ENCODE results near the gene STPG2. TPM values are rescaled to one million over a fixed set of nuclear protein-coding genes. Genes with fewer than 3 reads are reported as not detected.

STPG2 gene
- total and polyA plus RNA-seq, 3 experiments from 2014 or later = not detected

DNA sequence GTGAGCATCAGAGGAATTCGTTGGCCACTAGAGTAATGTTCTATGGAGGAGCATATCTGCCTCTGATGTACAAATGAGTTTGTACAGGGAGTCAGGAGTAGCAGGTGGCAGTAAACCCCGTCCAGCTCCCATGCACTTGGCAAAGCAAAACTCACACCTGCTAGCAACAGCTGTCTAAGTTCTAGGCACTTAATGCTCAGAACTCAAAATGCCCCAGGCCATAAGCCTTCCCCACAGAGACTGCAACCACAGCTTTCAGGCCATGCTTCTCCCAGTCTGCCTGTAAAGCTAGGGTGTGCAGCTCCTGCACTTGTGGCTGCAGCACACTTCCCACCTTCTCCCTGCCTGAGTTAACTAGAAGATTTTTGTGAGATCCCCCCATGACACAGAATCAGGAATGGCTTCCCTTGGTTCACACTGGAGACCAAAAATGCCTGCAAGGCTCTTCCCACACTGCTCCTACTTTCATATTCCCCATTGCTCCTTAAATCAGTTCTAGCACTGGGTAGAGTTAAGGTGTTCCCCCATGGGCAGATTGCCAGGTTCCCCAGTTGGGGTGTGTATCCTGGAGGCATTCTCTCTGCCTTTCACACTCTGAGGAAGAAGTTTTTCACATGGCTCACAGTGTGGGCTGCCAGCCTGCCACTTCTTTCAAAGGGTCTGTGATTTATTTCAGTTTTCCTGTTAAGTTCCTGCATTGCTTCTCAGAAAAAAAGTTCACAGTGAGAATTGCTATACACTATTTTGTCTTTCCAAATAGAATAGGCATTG, 189.9 kb downstream of the STPG2 start:
- no peak overlapping the region for H3K27ac Mint-ChIP-seq
- ChIA-PET POLR2A (no interaction called here), CTCF (no interaction called here)
- Histone ChIP-seq H3K27me3 (ENCODE audit: insufficient read depth, low read length, poor library complexity, severe bottlenecking) (no peaks in the 10 kb centered on the region), H3K27ac (ENCODE audit: low read depth, low read length) (no peak overlapping the region), H3K9me3 (ENCODE audit: low read length) (no peaks in the 10 kb centered on the region), H3K4me3 (ENCODE audit: low read length) (no peak overlapping the region), H3K4me1 (ENCODE audit: insufficient read depth, low read length) (no peaks in the 10 kb centered on the region), H3K36me3 (ENCODE audit: insufficient read depth, low read length) (no peaks in the 10 kb centered on the region)
- H3K4me1 Mint-ChIP-seq = no peaks in the 10 kb centered on the region
- H3K27me3 Mint-ChIP-seq = peaks cover 1 to 8% of the 10 kb centered on the region in 2 donors
- peaks cover 7 to 16% (median 12%) of the 10 kb centered on the region in 5 donors for H3K9me3 Mint-ChIP-seq
- H3K36me3 Mint-ChIP-seq = no peaks in the 10 kb centered on the region
- H3K4me3 Mint-ChIP-seq = no peak overlapping the region
- DNase-seq = no peak

DNA sequence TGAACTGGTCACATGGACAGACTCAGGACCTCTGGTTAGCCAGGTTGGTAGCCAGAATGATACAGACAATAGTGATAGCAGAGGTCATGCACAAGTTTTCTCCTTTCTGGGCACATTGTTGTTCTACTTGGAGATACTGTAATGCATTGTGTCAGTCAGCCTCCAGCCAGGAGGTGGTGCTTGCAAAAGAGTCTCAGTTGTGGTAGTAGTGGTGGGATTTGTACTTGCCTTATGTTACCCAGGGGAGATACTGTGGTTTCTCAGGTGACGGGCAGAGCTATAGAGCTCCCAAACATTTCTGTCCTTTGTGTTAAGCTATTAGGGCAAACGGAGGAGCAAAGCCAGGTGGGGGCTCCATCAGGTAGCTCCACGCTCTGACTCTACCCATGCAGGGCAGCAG, 190.5 kb downstream of the STPG2 start:
- POLR2A ChIA-PET = no interaction called here
- Mint-ChIP-seq H3K27me3 (peaks cover 1 to 8% of the 10 kb centered on the region in 2 donors), H3K4me1 (no peaks in the 10 kb centered on the region), H3K9me3 (peaks cover 7 to 16% (median 12%) of the 10 kb centered on the region in 5 donors), H3K27ac (no peak overlapping the region), H3K36me3 (no peaks in the 10 kb centered on the region), H3K4me3 (no peak overlapping the region)
- H3K36me3 ChIP-seq (ENCODE audit: insufficient read depth, low read length) = no peaks in the 10 kb centered on the region
- DNase-seq = no peak
- no peak overlapping the region for H3K27ac ChIP-seq (ENCODE audit: low read depth, low read length)
- CTCF ChIA-PET = no interaction called here
- H3K27me3 ChIP-seq (ENCODE audit: insufficient read depth, low read length, poor library complexity, severe bottlenecking) = no peaks in the 10 kb centered on the region
- no peak overlapping the region for H3K4me3 ChIP-seq (ENCODE audit: low read length)
- H3K9me3 ChIP-seq (ENCODE audit: low read length) = no peaks in the 10 kb centered on the region
- H3K4me1 ChIP-seq (ENCODE audit: insufficient read depth, low read length) = no peaks in the 10 kb centered on the region

DNA sequence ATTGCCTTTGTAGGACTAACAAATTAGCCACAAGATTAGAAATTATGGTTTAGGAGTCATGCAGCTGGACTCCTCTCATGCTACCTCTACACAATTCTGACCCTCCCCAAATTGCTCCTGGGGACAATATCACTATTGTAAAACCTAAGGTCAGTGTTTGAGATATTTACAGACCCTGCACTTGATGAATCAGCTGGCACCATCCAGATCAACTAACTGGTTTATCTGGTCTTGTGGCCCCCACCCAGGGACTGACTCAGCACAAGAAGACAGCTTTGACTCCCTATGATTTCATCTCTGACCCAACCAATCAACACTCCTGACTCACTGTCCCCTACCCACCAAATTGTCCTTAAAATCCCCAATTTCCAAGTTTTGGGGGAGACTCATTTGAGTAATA, 192.4 kb downstream of the STPG2 start:
- Histone ChIP-seq H3K9me3 (ENCODE audit: low read length) (no peaks in the 10 kb centered on the region), H3K4me3 (ENCODE audit: low read length) (no peak overlapping the region), H3K27me3 (ENCODE audit: insufficient read depth, low read length, poor library complexity, severe bottlenecking) (no peaks in the 10 kb centered on the region), H3K4me1 (ENCODE audit: insufficient read depth, low read length) (no peaks in the 10 kb centered on the region), H3K36me3 (ENCODE audit: insufficient read depth, low read length) (no peaks in the 10 kb centered on the region), H3K27ac (ENCODE audit: low read depth, low read length) (no peak overlapping the region)
- Mint-ChIP-seq H3K9me3 (peaks cover 7 to 15% (median 11%) of the 10 kb centered on the region in 5 donors), H3K36me3 (no peaks in the 10 kb centered on the region), H3K4me3 (no peak overlapping the region), H3K27ac (no peak overlapping the region), H3K4me1 (no peaks in the 10 kb centered on the region), H3K27me3 (peaks cover 1 to 8% of the 10 kb centered on the region in 2 donors)
- CTCF ChIA-PET = no interaction called here
- no peak for DNase-seq
- POLR2A ChIA-PET = no interaction called here

DNA sequence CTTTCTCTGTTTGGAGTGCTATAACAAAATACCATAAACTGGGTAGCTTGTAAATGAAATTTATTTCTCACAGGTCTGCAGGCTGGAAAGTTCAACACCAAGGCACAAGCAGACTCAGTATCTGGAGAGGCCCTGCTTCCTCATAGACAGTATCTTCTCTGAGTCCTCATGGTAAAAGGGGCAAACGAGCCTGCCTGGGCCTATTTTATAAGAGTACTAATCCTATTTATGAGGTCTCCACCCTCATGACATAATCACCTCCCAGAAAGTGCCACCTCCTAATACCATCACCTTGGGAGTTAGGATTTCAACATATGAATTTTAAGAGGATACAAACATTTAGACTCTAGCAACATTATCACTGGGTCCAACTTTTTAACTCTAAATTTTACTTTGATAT, 200.3 kb downstream of the STPG2 start:
- H3K4me3 Mint-ChIP-seq = no peak overlapping the region
- no peaks in the 10 kb centered on the region for H3K36me3 ChIP-seq (ENCODE audit: insufficient read depth, low read length)
- H3K4me1 ChIP-seq (ENCODE audit: insufficient read depth, low read length) = no peaks in the 10 kb centered on the region
- H3K4me3 ChIP-seq (ENCODE audit: low read length) = no peak overlapping the region
- DNase-seq = no peak
- ChIA-PET POLR2A (no interaction called here), CTCF (no interaction called here)
- no peaks in the 10 kb centered on the region for H3K36me3 Mint-ChIP-seq
- no peak overlapping the region for H3K27ac ChIP-seq (ENCODE audit: low read depth, low read length)
- H3K27me3 Mint-ChIP-seq = no peaks in the 10 kb centered on the region
- no peak overlapping the region for H3K27ac Mint-ChIP-seq
- H3K9me3 ChIP-seq (ENCODE audit: low read length) = no peaks in the 10 kb centered on the region
- H3K4me1 Mint-ChIP-seq = no peaks in the 10 kb centered on the region
- no peaks in the 10 kb centered on the region for H3K27me3 ChIP-seq (ENCODE audit: insufficient read depth, low read length, poor library complexity, severe bottlenecking)
- H3K9me3 Mint-ChIP-seq = peaks cover 9 to 23% (median 20%) of the 10 kb centered on the region in 5 donors

DNA sequence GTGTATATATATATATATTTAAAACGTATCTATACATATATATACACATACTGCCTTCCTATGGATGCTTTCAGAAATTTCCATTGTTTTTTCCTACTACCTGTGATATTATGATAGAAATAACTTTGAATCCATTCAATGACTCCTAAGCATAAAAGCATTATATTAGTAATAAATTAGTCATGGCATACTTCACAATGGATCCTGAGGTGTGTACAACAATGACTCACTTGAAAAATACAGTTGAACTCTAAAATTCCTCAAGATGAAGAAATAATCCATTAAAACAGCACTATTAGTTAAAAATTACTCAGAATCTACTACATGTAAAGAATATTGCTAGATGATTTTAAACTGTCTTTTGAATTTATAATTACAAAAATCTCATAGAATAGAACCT, 201.1 kb downstream of the STPG2 start:
- Histone ChIP-seq H3K4me3 (ENCODE audit: low read length) (no peak overlapping the region), H3K4me1 (ENCODE audit: insufficient read depth, low read length) (no peaks in the 10 kb centered on the region), H3K27me3 (ENCODE audit: insufficient read depth, low read length, poor library complexity, severe bottlenecking) (no peaks in the 10 kb centered on the region), H3K9me3 (ENCODE audit: low read length) (no peaks in the 10 kb centered on the region), H3K36me3 (ENCODE audit: insufficient read depth, low read length) (no peaks in the 10 kb centered on the region), H3K27ac (ENCODE audit: low read depth, low read length) (no peak overlapping the region)
- Mint-ChIP-seq H3K36me3 (no peaks in the 10 kb centered on the region), H3K9me3 (peaks cover 17 to 28% (median 23%) of the 10 kb centered on the region in 5 donors), H3K27me3 (no peaks in the 10 kb centered on the region), H3K27ac (no peak overlapping the region), H3K4me1 (no peaks in the 10 kb centered on the region), H3K4me3 (no peak overlapping the region)
- no peak for DNase-seq
- ChIA-PET CTCF (no interaction called here), POLR2A (no interaction called here)

DNA sequence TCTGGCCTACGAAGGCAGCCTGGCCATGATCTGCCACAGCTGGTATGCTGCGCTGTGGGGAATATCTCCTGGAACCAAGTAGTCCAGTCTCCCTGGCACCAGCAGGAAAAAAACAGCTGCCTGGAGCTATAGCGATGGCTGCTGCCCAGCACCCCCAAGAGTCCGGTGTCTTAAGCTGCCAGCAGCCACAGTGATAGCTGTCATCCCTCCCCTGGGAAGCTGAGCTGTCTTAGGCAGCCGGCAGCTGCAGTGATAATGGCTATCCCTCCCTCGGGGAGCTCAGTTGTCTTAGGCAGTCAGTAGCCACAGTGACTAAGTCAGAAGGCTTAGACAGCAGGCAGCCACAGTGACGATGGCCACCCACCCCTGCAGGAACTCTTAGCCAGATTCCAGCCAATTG, 205.1 kb downstream of the STPG2 start:
- Histone ChIP-seq H3K27ac (ENCODE audit: low read depth, low read length) (no peak overlapping the region), H3K9me3 (ENCODE audit: low read length) (no peaks in the 10 kb centered on the region), H3K36me3 (ENCODE audit: insufficient read depth, low read length) (no peaks in the 10 kb centered on the region), H3K27me3 (ENCODE audit: insufficient read depth, low read length, poor library complexity, severe bottlenecking) (no peaks in the 10 kb centered on the region), H3K4me1 (ENCODE audit: insufficient read depth, low read length) (no peaks in the 10 kb centered on the region), H3K4me3 (ENCODE audit: low read length) (no peak overlapping the region)
- no peak for DNase-seq
- H3K27ac Mint-ChIP-seq = no peak overlapping the region
- no peaks in the 10 kb centered on the region for H3K27me3 Mint-ChIP-seq
- no peak overlapping the region for H3K4me3 Mint-ChIP-seq
- H3K9me3 Mint-ChIP-seq = peaks cover 28 to 39% (median 37%) of the 10 kb centered on the region in 5 donors
- POLR2A ChIA-PET = no interaction called here
- CTCF ChIA-PET = no interaction called here
- no peaks in the 10 kb centered on the region for H3K4me1 Mint-ChIP-seq
- no peaks in the 10 kb centered on the region for H3K36me3 Mint-ChIP-seq

DNA sequence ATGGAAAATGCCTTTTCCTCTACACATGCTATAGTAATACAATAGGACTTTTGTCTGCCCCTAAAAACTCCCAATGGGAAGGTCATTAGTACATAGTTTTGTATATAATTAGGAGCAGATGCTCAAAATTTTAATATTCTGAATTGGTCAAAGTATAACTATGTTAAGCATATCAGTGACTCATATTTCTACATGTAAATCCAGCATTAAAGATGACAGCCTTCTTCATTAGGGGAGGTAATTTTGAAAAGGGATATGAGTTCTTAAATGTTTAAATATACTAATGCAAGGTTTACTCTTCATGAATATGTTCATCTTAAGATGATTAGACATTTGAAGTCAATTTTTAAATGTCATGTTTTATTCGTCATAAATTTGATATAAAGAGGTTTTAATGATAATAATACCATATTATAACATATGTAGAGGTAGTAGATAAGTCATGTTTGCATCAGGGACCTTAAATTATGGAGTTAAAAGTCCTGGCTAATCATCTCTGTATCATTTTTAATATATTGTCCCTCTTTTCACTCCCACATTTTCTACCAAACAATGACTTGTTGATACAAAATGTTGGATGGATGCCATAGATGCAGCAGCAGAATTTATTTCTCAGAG, 218.8 kb downstream of the STPG2 start:
- Mint-ChIP-seq H3K4me3 (no peak overlapping the region), H3K27me3 (no peaks in the 10 kb centered on the region), H3K9me3 (peaks cover 0 to 11% (median 4%) of the 10 kb centered on the region in 5 donors), H3K4me1 (no peaks in the 10 kb centered on the region), H3K27ac (no peak overlapping the region), H3K36me3 (no peaks in the 10 kb centered on the region)
- H3K9me3 ChIP-seq (ENCODE audit: low read length) = no peaks in the 10 kb centered on the region
- ChIA-PET POLR2A (no interaction called here), CTCF (no interaction called here)
- no peak overlapping the region for H3K4me3 ChIP-seq (ENCODE audit: low read length)
- H3K27ac ChIP-seq (ENCODE audit: low read depth, low read length) = no peak overlapping the region
- DNase-seq = no peak
- no peaks in the 10 kb centered on the region for H3K36me3 ChIP-seq (ENCODE audit: insufficient read depth, low read length)
- no peaks in the 10 kb centered on the region for H3K4me1 ChIP-seq (ENCODE audit: insufficient read depth, low read length)
- no peaks in the 10 kb centered on the region for H3K27me3 ChIP-seq (ENCODE audit: insufficient read depth, low read length, poor library complexity, severe bottlenecking)

DNA sequence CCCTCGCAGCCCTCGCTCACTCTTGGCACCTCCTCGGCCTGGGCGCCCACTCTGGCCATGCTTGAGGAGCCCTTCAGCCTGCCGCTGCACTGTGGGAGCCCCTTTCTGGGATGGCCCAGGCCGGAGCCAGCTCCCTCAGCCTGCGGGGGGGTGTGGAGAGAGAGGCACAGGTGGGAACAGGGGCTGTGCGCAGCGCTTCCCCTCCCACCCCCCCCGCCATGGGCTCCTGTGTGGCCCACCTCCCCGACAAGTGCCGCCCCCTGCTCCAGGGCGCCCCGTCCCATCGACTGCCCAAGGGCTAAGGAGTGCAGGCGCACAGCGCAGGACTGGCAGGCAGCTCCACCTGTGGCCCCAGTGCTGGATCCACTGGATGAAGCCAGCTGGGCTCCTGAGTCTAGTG, 220.2 kb downstream of the STPG2 start:
- DNase-seq = no peak
- Histone ChIP-seq H3K27ac (ENCODE audit: low read depth, low read length) (no peak overlapping the region), H3K4me3 (ENCODE audit: low read length) (no peak overlapping the region), H3K27me3 (ENCODE audit: insufficient read depth, low read length, poor library complexity, severe bottlenecking) (no peaks in the 10 kb centered on the region), H3K36me3 (ENCODE audit: insufficient read depth, low read length) (no peaks in the 10 kb centered on the region), H3K9me3 (ENCODE audit: low read length) (no peaks in the 10 kb centered on the region), H3K4me1 (ENCODE audit: insufficient read depth, low read length) (no peaks in the 10 kb centered on the region)
- Mint-ChIP-seq H3K9me3 (peaks cover 0 to 7% (median 4%) of the 10 kb centered on the region in 5 donors), H3K4me1 (no peaks in the 10 kb centered on the region), H3K27ac (no peak overlapping the region), H3K36me3 (no peaks in the 10 kb centered on the region), H3K4me3 (no peak overlapping the region), H3K27me3 (peaks cover 0 to under 1% of the 10 kb centered on the region in 2 donors)
- ChIA-PET CTCF (no interaction called here), POLR2A (no interaction called here)

Data from CD8-positive, alpha-beta memory T cell (primary cell).